Cardiac fibroblast (primary cell): ENCODE data around the gene PAX6.

ENCODE experiments used
- DNase-seq, 2 donors: peaks; one replicate each; pipeline versions ENCODE4 v3.0.0 to v3.0.0-alpha.2; 2010; ENCODE audit warnings: low read depth in 2 of 2
- H3K4me3 ChIP-seq, 2 donors: replicated peaks in 1 of 2; 1 replicate in 1 of 2; 2 replicates in 1 of 2; pipeline ENCODE4 v1.5.1; 2011; ENCODE audit warnings: low read depth in 2 of 2, low read length in 2 of 2, mild to moderate bottlenecking in 2 of 2, moderate library complexity in 1 of 2
- CTCF ChIP-seq: IDR thresholded peaks from one replicate; pipeline ENCODE4 v1.5.1; 2011; ENCODE audit warnings: low read depth, mild to moderate bottlenecking, low read length, inconsistent platforms

PAX6 gene

GRCh38 chr11:31792036-31792435 is 19.1 kb downstream of the PAX6 start:
- no peak for DNase-seq
- no peak overlapping the region for H3K4me3 ChIP-seq
- no peak for TF ChIP-seq CTCF

GRCh38 chr11:31790649-31791048 is 20.5 kb downstream of the PAX6 start:
- TF ChIP-seq CTCF: no peak
- DNase-seq: no peak
- H3K4me3 ChIP-seq: no peak overlapping the region

GRCh38 chr11:31788085-31788484 is 23.0 kb downstream of the PAX6 start:
- no peak overlapping the region for H3K4me3 ChIP-seq
- TF ChIP-seq CTCF: no peak
- no peak for DNase-seq

GRCh38 chr11:31786996-31787685 is 24.0 kb downstream of the PAX6 start:
- no peak for DNase-seq
- H3K4me3 ChIP-seq: no peak overlapping the region
- TF ChIP-seq CTCF: no peak

- no peak for TF ChIP-seq CTCF
- no peak for DNase-seq
- no peak overlapping the region for H3K4me3 ChIP-seq
These were observed 26.5 kb downstream of the PAX6 start for GRCh38 chr11:31784611-31785010.

GRCh38 chr11:31783252-31783651 is 27.9 kb downstream of the PAX6 start:
- no peak overlapping the region for H3K4me3 ChIP-seq
- TF ChIP-seq CTCF: no peak
- DNase-seq: no peak

- DNase-seq: no peak
- H3K4me3 ChIP-seq: no peak overlapping the region
- TF ChIP-seq CTCF: no peak
These were observed 28.9 kb downstream of the PAX6 start for GRCh38 chr11:31782257-31782656.
